Muscle layer of colon (tissue), 2 donors: ENCODE data around the gene ADGRL1.

Source experiments
- H3K27ac ChIP-seq: one replicate; pipeline ENCODE4 v1.7.0; 2013; ENCODE audit warnings: low read depth, mild to moderate bottlenecking, low read length, moderate library complexity
- H3K27me3 ChIP-seq, 2 donors: one replicate each; pipeline ENCODE4 v1.7.0; 2013; ENCODE audit warnings: low read length in 2 of 2, mild to moderate bottlenecking in 2 of 2; ENCODE audit not compliant: insufficient read depth in 2 of 2, control insufficient read depth in 1 of 2
- H3K36me3 ChIP-seq: one replicate; pipeline ENCODE4 v1.7.0; 2013; ENCODE audit warnings: mild to moderate bottlenecking, low read length; ENCODE audit not compliant: insufficient read depth
- H3K4me1 ChIP-seq: one replicate; pipeline ENCODE4 v1.7.0; 2013; ENCODE audit warnings: mild to moderate bottlenecking, low read length; ENCODE audit not compliant: insufficient read depth
- H3K4me3 ChIP-seq, 2 donors: one replicate each; pipeline ENCODE4 v1.7.0; 2013; ENCODE audit warnings: low read length in 2 of 2, low read depth in 1 of 2, mild to moderate bottlenecking in 1 of 2, moderate library complexity in 1 of 2
- H3K9ac ChIP-seq: one replicate; pipeline ENCODE4 v1.7.0; 2013; ENCODE audit warnings: low read length
- H3K9me3 ChIP-seq: one replicate; pipeline ENCODE4 v1.7.0; 2013; ENCODE audit warnings: mild to moderate bottlenecking, low read length
- donor health status: abdominal sarcoma.
- donor health status: Adenocarcinoma of cecum.

The ADGRL1 gene

GRCh38 chr19:14166999-14167575 lies 38.9 kb downstream of the ADGRL1 start:
- H3K4me3 ChIP-seq, result no peak overlapping the region
- peaks cover 15% of the 10 kb centered on the region for H3K36me3 ChIP-seq
- no peaks in the 10 kb centered on the region for H3K9me3 ChIP-seq
- no peak overlapping the region for H3K9ac ChIP-seq
- no peaks in the 10 kb centered on the region for H3K4me1 ChIP-seq
- H3K27me3 ChIP-seq, result no peaks in the 10 kb centered on the region
- H3K27ac ChIP-seq, result no peak overlapping the region

GRCh38 chr19:14165990-14166830 lies 39.8 kb downstream of the ADGRL1 start:
- Histone ChIP-seq H3K9me3 (no peaks in the 10 kb centered on the region), H3K4me1 (no peaks in the 10 kb centered on the region), H3K36me3 (peaks cover 8% of the 10 kb centered on the region), H3K27me3 (no peaks in the 10 kb centered on the region), H3K9ac (no peak overlapping the region), H3K27ac (no peak overlapping the region), H3K4me3 (no peak overlapping the region)

- no peaks in the 10 kb centered on the region for H3K27me3 ChIP-seq
Measured at GRCh38 chr19:14164724-14165493, 41.1 kb downstream of the ADGRL1 start.

GRCh38 chr19:14164082-14164481 lies 41.9 kb downstream of the ADGRL1 start:
- Histone ChIP-seq H3K9me3 (no peaks in the 10 kb centered on the region), H3K4me3 (no peak overlapping the region), H3K27me3 (no peaks in the 10 kb centered on the region), H3K4me1 (no peaks in the 10 kb centered on the region), H3K9ac (no peak overlapping the region), H3K27ac (no peak overlapping the region), H3K36me3 (peaks cover 6% of the 10 kb centered on the region)

More at GRCh38 chr19:14164724-14165493, 41.1 kb downstream of the ADGRL1 start:
- Histone ChIP-seq H3K36me3 (peaks cover 2% of the 10 kb centered on the region), H3K4me1 (no peaks in the 10 kb centered on the region), H3K4me3 (no peak overlapping the region), H3K27ac (no peak overlapping the region), H3K9me3 (no peaks in the 10 kb centered on the region), H3K9ac (no peak overlapping the region)

GRCh38 chr19:14162871-14163297 lies 43.1 kb downstream of the ADGRL1 start:
- Histone ChIP-seq H3K4me3 (no peak overlapping the region), H3K27ac (no peak overlapping the region), H3K27me3 (no peaks in the 10 kb centered on the region), H3K36me3 (peaks cover 14% of the 10 kb centered on the region), H3K4me1 (no peaks in the 10 kb centered on the region), H3K9me3 (no peaks in the 10 kb centered on the region), H3K9ac (no peak overlapping the region)

- Histone ChIP-seq H3K27ac (no peak overlapping the region), H3K9me3 (no peaks in the 10 kb centered on the region), H3K9ac (no peak overlapping the region), H3K27me3 (no peaks in the 10 kb centered on the region), H3K4me1 (no peaks in the 10 kb centered on the region), H3K4me3 (no peak overlapping the region), H3K36me3 (peaks cover 28% of the 10 kb centered on the region)
Measured at GRCh38 chr19:14161305-14161704, 44.7 kb downstream of the ADGRL1 start.

- peaks cover 34% of the 10 kb centered on the region for H3K36me3 ChIP-seq
- H3K9ac ChIP-seq, result no peak overlapping the region
- no peaks in the 10 kb centered on the region for H3K27me3 ChIP-seq
- H3K4me1 ChIP-seq, result no peaks in the 10 kb centered on the region
- no peak overlapping the region for H3K27ac ChIP-seq
- H3K9me3 ChIP-seq, result no peaks in the 10 kb centered on the region
- no peak overlapping the region for H3K4me3 ChIP-seq
Measured at GRCh38 chr19:14160017-14160703, 45.8 kb downstream of the ADGRL1 start.

GRCh38 chr19:14159059-14159458 lies 46.9 kb downstream of the ADGRL1 start:
- no peak overlapping the region for H3K4me3 ChIP-seq
- no peaks in the 10 kb centered on the region for H3K27me3 ChIP-seq
- no peaks in the 10 kb centered on the region for H3K4me1 ChIP-seq
- H3K9ac ChIP-seq, result no peak overlapping the region
- H3K9me3 ChIP-seq, result no peaks in the 10 kb centered on the region
- H3K36me3 ChIP-seq, result peaks cover 41% of the 10 kb centered on the region
- H3K27ac ChIP-seq, result no peak overlapping the region

GRCh38 chr19:14158276-14159023 lies 47.5 kb downstream of the ADGRL1 start:
- no peak overlapping the region for H3K4me3 ChIP-seq
- H3K4me1 ChIP-seq, result no peaks in the 10 kb centered on the region
- H3K9me3 ChIP-seq, result no peaks in the 10 kb centered on the region
- H3K27me3 ChIP-seq, result no peaks in the 10 kb centered on the region
- no peak overlapping the region for H3K9ac ChIP-seq
- peaks cover 42% of the 10 kb centered on the region for H3K36me3 ChIP-seq
- H3K27ac ChIP-seq, result no peak overlapping the region

GRCh38 chr19:14156971-14157717 lies 48.8 kb downstream of the ADGRL1 start:
- Histone ChIP-seq H3K9ac (no peak overlapping the region), H3K27ac (no peak overlapping the region), H3K36me3 (peaks cover 51% of the 10 kb centered on the region), H3K4me1 (no peaks in the 10 kb centered on the region), H3K9me3 (no peaks in the 10 kb centered on the region), H3K27me3 (no peaks in the 10 kb centered on the region), H3K4me3 (no peak overlapping the region)
